Activated CD4-positive, alpha-beta T cell treated with anti-CD3 and anti-CD28 coated beads, Interleukin-2, amount 50 U/mL, for 48 hours (primary cell): ENCODE data around the gene USP17L20.
"Not testable (repeated sequence)": the region's sequence is repeated elsewhere in the genome, so short reads cannot be mapped to it uniquely, and the experiment has no call there.

ENCODE experiments used
- DNase-seq, 2 experiments: peaks; one replicate each; pipeline ENCODE4 v3.0.0-alpha.2; 2020

The USP17L20 gene

GRCh38 chr4:9257824-9258223 lies at the start of gene USP17L20:
Gene USP17L20, plus strand, starts transcription at chr4:9258124. Its CDS starts 0 bp downstream, at chr4:9258124.
- not testable (repeated sequence) for DNase-seq

GRCh38 chr4:9210357-9210756 lies 47.6 kb upstream of the USP17L20 start, which contains the start of gene USP17L10:
Gene USP17L10, plus strand, starts transcription at chr4:9210657. Its CDS starts 0 bp downstream, at chr4:9210657.
- not testable (repeated sequence) for DNase-seq

- not testable (repeated sequence) for DNase-seq
Measured at GRCh38 chr4:9214701-9215100, 43.2 kb upstream of the USP17L20 start.

GRCh38 chr4:9215105-9215504 lies 42.8 kb upstream of the USP17L20 start, which contains the start of gene USP17L11:
Gene USP17L11, plus strand, starts transcription at chr4:9215405. Its CDS starts 0 bp downstream, at chr4:9215405.
- DNase-seq, result not testable (repeated sequence)

GRCh38 chr4:9219852-9220251 lies 38.1 kb upstream of the USP17L20 start, which contains the start of gene USP17L12:
Gene USP17L12, plus strand, starts transcription at chr4:9220152. Its CDS starts 0 bp downstream, at chr4:9220152.
- DNase-seq, result not testable (repeated sequence)

- not testable (repeated sequence) for DNase-seq
Measured at GRCh38 chr4:9224596-9224995, 33.3 kb upstream of the USP17L20 start, which contains the start of gene USP17L13. Gene USP17L13, plus strand, starts transcription at chr4:9224896. Its CDS starts 0 bp downstream, at chr4:9224896.

GRCh38 chr4:9230249-9230648 lies 27.7 kb upstream of the USP17L20 start:
- not testable (repeated sequence) for DNase-seq

- DNase-seq, result not testable (repeated sequence)
Measured at GRCh38 chr4:9234085-9234484, 23.8 kb upstream of the USP17L20 start, which contains the start of gene USP17L15. Gene USP17L15, plus strand, starts transcription at chr4:9234385. Its CDS starts 0 bp downstream, at chr4:9234385.

GRCh38 chr4:9238461-9238860 lies 19.5 kb upstream of the USP17L20 start:
- DNase-seq, result not testable (repeated sequence)

- DNase-seq, result not testable (repeated sequence)
Measured at GRCh38 chr4:9243579-9243978, 14.3 kb upstream of the USP17L20 start, which contains the start of gene USP17L17. Gene USP17L17, plus strand, starts transcription at chr4:9243879. Its CDS starts 0 bp downstream, at chr4:9243879.

GRCh38 chr4:9247953-9248680 lies 9.8 kb upstream of the USP17L20 start, which contains the start of gene USP17L18:
Gene USP17L18, plus strand, starts transcription at chr4:9248630. Its CDS starts 0 bp downstream, at chr4:9248630.
- DNase-seq, result not testable (repeated sequence)

GRCh38 chr4:9253078-9253477 lies 4.8 kb upstream of the USP17L20 start, which contains the start of gene USP17L19:
Gene USP17L19, plus strand, starts transcription at chr4:9253378. Its CDS starts 0 bp downstream, at chr4:9253378.
- DNase-seq, result not testable (repeated sequence)

GRCh38 chr4:9262572-9262971 lies 4.6 kb downstream of the USP17L20 start, which contains the start of gene USP17L21:
Gene USP17L21, plus strand, starts transcription at chr4:9262872. Its CDS starts 0 bp downstream, at chr4:9262872.
- not testable (repeated sequence) for DNase-seq

GRCh38 chr4:9267319-9267718 lies 9.4 kb downstream of the USP17L20 start, which contains the start of gene USP17L22:
Gene USP17L22, plus strand, starts transcription at chr4:9267619. Its CDS starts 0 bp downstream, at chr4:9267619.
- not testable (repeated sequence) for DNase-seq

- DNase-seq, result not testable (repeated sequence)
Measured at GRCh38 chr4:9271719-9272118, 13.8 kb downstream of the USP17L20 start.
